NOMO-1 (cell line): ENCODE data around the gene PLPPR1.

Experiments
- DNase-seq, 2 experiments: peaks; one replicate each; lab custom pipeline; 2025; ENCODE audit not compliant: unreplicated experiment in 2 of 2; lab: John Stamatoyannopoulos, UW

The PLPPR1 gene

DNA sequence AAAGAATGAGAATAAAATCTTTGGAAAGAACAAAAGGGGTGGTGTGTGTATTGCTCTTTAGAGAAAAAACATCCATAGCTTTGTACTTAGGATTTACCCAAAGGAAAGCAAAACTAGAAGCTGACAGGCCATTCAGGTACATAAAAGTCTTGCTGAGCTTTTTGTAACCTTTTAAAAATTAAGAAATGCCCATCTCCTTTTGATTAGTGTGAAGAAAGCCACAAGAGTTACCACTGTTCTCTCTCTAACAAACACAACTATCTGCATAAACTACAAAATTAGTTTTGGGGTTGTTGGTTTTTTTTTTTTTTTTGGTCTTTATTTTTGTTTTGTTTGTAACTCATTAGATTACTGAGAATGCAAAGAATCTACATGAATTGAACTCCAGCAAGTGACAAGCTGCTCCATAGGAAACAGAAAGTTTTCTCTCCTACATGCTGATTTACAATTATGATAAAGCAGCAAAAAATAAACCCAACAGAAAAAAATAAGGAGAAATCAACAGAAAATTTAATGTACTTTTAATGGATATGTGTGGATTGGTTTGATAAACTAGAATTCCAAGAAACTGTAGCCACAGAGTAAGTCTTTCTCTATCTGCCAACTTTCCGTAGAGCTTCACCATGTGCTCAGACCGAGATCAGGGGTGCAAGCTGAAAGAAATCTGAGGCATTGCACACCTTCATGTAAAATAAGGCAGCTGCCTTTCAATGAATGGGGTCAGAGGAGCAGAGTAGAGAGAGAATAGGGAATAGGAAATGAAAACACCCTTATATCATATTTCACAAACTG, 344.0 kb downstream of the PLPPR1 start:
- DNase-seq: no peak
